Coronary artery (tissue), 2 donors: ENCODE results near the gene PPP1R14D.

Experiments
- DNase-seq: peaks from one replicate; pipeline ENCODE4 v3.0.0-alpha.2; 2017; ENCODE audit warnings: low spot score
- H3K27ac ChIP-seq, 2 donors: fragments of 200-600 bp; sonication (generic); one replicate each; pipeline ENCODE4 v1.5.1; 2016 to 2019
- H3K4me3 ChIP-seq: fragments of 200-600 bp; sonication (generic); 2 replicates; pipeline ENCODE4 v1.5.1; 2016; ENCODE audit warnings: mild to moderate bottlenecking, moderate library complexity
- TF ChIP-seq, protein P1 (sequence below): fragments of 200-600 bp; sonication (generic); IDR thresholded peaks from one replicate; pipeline ENCODE4 v1.5.1; 2019; ENCODE audit warnings: antibody characterized with exemption

The PPP1R14D gene

DNA sequence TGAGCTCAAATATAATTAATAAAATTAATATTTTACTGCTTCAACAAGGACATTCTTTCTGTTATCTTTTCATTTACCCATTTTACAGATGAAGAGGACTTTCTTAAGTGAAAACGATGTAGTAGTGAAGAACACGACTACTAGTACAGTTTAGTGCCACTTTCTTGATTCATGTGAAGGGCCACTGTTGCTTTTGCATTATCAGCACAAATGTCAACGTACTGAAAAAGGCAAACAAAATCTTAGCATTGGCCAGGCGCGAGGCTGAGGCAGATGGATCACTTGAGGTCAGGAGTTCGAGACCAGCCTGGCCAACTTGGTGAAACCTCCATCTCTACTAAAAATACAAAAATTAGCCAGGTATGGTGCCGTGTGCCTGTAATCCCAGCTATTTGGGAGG, 9.5 kb downstream of the PPP1R14D start:
- no peak for DNase-seq
- no peak overlapping the region for H3K4me3 ChIP-seq
- H3K27ac ChIP-seq: no peak overlapping the region
- TF ChIP-seq, protein P1, sequence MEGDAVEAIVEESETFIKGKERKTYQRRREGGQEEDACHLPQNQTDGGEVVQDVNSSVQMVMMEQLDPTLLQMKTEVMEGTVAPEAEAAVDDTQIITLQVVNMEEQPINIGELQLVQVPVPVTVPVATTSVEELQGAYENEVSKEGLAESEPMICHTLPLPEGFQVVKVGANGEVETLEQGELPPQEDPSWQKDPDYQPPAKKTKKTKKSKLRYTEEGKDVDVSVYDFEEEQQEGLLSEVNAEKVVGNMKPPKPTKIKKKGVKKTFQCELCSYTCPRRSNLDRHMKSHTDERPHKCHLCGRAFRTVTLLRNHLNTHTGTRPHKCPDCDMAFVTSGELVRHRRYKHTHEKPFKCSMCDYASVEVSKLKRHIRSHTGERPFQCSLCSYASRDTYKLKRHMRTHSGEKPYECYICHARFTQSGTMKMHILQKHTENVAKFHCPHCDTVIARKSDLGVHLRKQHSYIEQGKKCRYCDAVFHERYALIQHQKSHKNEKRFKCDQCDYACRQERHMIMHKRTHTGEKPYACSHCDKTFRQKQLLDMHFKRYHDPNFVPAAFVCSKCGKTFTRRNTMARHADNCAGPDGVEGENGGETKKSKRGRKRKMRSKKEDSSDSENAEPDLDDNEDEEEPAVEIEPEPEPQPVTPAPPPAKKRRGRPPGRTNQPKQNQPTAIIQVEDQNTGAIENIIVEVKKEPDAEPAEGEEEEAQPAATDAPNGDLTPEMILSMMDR: no peak

DNA sequence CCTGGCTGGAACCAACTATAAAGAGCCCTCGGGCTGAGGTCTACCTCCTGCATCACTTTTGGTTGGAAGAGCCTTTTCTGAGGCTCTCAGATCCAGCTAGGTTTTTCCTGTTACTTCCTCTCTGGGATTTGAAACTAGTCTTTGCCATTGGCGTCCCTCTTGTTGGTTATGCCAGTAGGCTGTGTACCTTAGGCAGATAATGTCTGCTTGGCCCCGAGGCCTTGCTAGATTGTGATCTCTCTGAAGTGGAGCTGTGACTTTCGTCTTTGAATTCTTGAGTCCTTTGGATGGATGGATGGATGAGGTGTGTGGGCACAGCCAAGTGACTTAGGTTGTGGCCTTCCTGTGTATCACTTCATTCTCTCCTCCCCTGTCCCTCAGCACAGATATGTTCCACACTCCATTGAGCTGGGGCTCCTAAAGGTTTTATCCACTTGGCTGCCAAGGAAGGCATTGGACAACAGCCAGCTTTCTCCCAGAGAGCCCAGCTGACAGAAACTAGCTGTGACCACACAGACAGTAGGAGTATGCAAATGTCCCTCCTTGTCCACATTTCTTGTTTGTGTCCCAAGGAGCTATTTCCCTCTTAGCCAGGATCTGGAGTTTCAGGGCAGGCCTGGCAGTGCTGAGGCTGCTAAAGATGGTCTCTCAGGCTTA, 13.3 kb downstream of the PPP1R14D start:
- H3K27ac ChIP-seq: no peak overlapping the region
- TF ChIP-seq, protein P1: no peak
- no peak overlapping the region for H3K4me3 ChIP-seq
- no peak for DNase-seq

DNA sequence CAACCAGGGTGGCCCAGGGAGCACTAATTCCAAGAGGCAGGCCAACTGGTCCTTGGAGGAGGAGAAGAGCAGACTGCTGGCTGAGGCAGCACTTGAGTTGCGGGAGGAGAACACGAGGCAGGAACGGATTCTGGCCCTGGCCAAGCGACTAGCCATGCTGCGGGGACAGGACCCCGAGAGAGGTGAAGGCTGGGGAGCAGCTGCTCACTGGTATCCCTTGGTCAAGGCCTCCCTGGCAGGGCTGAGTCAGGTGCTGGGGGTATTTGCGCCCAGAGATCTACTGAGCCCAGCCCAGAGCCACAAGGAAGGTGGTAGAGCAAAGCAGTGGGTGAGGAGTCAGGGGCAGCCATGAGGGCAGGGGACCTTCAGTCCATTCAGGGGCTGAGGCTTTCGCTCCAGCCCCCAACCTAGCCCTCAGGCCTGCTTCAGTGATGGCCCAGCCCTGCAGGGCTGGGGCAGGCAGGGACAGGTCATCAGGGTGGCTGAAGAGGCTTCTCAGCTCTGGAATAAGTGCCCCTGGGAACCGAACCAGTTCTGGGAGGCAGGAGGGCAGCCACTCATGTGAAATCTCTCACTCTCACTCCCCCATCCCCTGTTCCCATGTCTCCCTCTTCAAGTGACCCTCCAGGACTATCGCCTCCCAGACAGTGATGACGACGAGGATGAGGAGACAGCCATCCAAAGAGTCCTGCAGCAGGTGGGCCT, 15.6 kb downstream of the PPP1R14D start:
- TF ChIP-seq, protein P1: no peak
- Histone ChIP-seq H3K27ac (no peak overlapping the region), H3K4me3 (no peak overlapping the region)
- DNase-seq: no peak

DNA sequence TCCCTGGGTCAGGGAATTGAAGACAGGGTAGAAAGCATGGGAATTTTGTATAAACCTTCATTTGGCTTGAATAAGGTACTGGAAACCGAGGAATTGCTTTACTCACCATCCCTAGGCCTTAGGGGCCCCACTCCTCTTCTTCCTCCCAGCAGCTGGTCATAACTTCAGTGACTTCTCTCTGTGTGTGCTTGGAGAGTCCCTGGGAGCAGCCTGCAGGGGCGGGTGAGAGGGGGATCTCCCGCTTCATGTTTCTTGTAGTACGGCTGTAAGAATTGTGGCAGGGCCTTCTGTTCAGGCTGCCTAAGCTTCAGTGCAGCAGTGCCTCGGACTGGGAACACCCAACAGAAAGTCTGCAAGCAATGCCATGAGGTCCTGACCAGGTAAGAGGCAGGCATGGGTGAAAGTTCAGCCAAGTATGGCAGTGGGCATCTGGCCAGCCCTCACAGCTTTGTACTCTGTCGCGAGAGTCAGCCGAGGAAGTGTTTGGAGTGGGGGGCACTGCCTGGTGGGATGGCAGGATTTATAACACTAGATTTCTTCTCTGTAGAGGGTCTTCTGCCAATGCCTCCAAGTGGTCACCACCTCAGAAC, 19.6 kb downstream of the PPP1R14D start:
- no peak overlapping the region for H3K4me3 ChIP-seq
- TF ChIP-seq, protein P1: no peak

DNA sequence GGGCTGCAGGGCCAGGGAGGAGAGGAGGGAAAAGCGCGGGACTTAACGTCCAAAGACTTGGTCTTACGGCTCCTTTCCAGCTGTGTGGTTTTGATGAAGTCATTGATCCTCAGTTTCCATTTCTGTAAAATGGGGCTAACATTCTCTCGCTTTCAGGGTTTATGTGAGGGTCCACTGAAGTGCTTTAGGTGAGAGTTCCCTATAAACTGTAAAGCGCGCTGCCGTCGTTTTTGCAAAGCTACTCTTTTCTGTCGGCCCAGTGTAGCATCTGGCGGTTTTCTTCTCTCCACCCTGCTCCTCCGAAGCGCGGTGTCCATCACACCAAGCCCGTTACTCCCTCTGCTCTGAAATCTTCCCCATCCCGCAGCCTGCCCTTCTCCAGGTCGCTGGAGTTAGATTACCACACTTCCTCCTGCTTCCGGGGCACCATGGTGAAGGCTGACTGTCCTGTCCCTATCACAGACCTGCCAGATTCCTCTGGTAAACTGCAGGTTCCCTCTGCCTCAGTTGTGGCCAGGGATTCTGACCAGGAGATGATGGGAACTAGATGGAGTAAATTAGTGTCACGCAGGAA, 20.5 kb downstream of the PPP1R14D start:
- TF ChIP-seq, protein P1: no peak
- Histone ChIP-seq H3K27ac (peak overlapping the region; percentile 81 to 94), H3K4me3 (peak overlapping the region; percentile 84)
- DNase-seq: no peak

More for the DNA sequence above, 19.6 kb downstream of the PPP1R14D start:
- no peak overlapping the region for H3K27ac ChIP-seq
- no peak for DNase-seq

DNA sequence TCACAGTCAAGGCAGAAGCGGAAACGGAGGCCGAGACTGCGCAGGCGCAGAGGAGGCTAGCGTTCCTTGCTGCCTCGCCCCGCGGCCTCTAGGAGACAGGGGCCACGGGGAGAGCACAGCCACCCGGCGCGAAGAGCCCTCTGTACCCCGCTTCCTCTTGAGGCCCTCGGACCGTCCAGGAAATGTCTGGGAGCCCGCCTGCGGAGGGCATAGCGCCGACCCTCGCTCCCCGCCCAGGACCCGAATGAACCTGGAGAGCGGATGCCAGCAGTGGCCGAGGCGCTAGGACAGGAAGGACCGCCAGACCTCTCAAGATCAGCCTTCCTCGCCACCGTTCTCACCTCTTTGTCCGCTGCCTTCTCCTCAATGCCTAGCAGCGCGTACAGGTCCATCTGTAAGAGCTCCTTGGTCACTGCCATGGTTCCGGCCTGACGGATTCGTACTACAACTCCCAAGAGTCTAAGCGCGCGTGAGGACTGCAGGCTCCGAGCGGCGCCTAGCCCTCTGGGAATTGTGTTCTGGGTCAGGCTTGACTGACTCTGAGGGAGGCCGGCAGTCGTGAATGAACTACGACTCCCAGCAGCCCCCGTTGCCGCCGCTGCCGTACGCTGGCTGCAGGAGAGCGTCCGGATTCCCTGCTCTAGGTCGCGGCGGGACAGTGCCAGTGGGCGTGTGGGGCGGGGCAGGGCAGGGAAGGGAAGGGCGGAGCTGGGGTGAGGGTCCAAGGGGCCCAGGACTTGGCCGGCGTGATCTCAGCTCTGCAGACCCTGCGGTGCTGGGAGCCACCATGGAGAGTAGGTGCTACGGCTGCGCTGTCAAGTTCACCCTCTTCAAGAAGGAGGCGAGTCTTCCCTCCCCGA, 21.2 kb downstream of the PPP1R14D start, which contains the start of the genes DNAJC17 and ZFYVE19:
Gene DNAJC17, minus strand, starts transcription at position 446 of the 860 bp plus-strand sequence. Its CDS starts 27 bp downstream, at position 419.
Gene ZFYVE19, plus strand, starts transcription at position 62 of the 860 bp plus-strand sequence. Its CDS starts 501 bp downstream, at position 563.
- H3K27ac ChIP-seq: peak within 1 kb of the TSS; percentile 81 to 94
- TF ChIP-seq, protein P1: no peak
- H3K4me3 ChIP-seq: peak within 1 kb of the TSS; percentile 84
- DNase-seq: peak; percentile 96
